ENCODE measurements around the gene ALDH1A3.

DNA sequence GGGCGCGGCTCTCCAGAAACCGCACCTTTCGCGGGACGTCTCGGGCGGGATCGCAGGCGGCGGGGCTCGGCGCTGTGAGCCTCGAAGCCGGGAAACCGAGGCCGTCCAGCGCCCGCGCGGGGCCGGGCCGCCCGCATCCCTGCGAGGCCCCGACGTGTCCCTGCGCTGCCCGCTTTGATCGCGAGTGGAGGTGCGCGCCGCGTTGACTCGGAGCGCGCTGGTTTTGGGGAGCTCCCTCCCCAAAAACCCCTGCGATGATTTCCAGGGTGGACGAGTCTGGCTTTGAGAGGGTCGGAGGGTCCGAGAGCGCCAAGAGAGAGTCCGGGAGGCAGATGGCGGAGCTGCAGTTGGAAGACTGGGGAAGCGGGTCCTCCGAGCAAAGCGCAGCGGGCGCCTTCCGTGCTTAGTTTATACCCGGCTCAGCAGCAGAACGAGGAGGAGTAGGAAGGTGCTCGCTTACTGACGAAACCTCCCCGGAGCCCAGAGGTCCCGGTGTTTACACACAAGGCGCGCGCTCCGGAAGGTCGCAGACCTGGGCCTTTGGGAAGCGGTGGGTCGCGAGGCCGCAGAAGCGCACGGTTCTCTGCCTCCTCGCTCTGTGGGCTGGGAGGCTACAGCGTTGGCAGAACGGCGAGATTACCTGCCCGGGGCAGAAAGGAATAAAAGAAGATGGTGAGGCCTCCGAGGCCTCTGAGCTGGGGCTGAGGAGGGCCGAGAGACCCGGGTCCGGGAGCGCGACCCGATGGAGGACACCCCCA is 687 bp downstream of the ALDH1A3 start:
- no peak for TF ChIP-seq HOXA3 (CRISPR knock-in tag; IDR thresholded peaks at IDR 0.05)
- TF ChIP-seq IRF2 (CRISPR knock-in tag; IDR thresholded peaks at IDR 0.05) = no peak
- no peak for TF ChIP-seq TOE1 (CRISPR knock-in tag; IDR thresholded peaks at IDR 0.05)
- TF ChIP-seq, protein P1, sequence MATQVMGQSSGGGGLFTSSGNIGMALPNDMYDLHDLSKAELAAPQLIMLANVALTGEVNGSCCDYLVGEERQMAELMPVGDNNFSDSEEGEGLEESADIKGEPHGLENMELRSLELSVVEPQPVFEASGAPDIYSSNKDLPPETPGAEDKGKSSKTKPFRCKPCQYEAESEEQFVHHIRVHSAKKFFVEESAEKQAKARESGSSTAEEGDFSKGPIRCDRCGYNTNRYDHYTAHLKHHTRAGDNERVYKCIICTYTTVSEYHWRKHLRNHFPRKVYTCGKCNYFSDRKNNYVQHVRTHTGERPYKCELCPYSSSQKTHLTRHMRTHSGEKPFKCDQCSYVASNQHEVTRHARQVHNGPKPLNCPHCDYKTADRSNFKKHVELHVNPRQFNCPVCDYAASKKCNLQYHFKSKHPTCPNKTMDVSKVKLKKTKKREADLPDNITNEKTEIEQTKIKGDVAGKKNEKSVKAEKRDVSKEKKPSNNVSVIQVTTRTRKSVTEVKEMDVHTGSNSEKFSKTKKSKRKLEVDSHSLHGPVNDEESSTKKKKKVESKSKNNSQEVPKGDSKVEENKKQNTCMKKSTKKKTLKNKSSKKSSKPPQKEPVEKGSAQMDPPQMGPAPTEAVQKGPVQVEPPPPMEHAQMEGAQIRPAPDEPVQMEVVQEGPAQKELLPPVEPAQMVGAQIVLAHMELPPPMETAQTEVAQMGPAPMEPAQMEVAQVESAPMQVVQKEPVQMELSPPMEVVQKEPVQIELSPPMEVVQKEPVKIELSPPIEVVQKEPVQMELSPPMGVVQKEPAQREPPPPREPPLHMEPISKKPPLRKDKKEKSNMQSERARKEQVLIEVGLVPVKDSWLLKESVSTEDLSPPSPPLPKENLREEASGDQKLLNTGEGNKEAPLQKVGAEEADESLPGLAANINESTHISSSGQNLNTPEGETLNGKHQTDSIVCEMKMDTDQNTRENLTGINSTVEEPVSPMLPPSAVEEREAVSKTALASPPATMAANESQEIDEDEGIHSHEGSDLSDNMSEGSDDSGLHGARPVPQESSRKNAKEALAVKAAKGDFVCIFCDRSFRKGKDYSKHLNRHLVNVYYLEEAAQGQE (IDR thresholded peaks at IDR 0.05; ENCODE audit: borderline replicate concordance in 1 of 2, low read depth in 1 of 2, low read length in 2 of 2) = no peak
- TF ChIP-seq, protein P2, sequence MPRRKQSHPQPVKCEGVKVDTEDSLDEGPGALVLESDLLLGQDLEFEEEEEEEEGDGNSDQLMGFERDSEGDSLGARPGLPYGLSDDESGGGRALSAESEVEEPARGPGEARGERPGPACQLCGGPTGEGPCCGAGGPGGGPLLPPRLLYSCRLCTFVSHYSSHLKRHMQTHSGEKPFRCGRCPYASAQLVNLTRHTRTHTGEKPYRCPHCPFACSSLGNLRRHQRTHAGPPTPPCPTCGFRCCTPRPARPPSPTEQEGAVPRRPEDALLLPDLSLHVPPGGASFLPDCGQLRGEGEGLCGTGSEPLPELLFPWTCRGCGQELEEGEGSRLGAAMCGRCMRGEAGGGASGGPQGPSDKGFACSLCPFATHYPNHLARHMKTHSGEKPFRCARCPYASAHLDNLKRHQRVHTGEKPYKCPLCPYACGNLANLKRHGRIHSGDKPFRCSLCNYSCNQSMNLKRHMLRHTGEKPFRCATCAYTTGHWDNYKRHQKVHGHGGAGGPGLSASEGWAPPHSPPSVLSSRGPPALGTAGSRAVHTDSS (CRISPR knock-in tag; conservative IDR thresholded peaks at IDR 0.05) = no peak
- TF ChIP-seq CEBPB (IDR thresholded peaks at IDR 0.05; ENCODE audit: borderline replicate concordance, low read depth, low read length) = no peak
- TF ChIP-seq ATF7-NPFF (CRISPR knock-in tag; IDR thresholded peaks at IDR 0.05; ENCODE audit: low read depth) = no peak
- TF ChIP-seq JUND (CRISPR knock-in tag; IDR thresholded peaks at IDR 0.05) = no peak
- TF ChIP-seq ZBTB2 (CRISPR knock-in tag; IDR thresholded peaks at IDR 0.05; ENCODE audit: low read depth) = no peak
- TF ChIP-seq ZNF232 (CRISPR knock-in tag; IDR thresholded peaks at IDR 0.05; ENCODE audit: borderline replicate concordance) = no peak
- no peak for TF ChIP-seq ZNF547 (CRISPR knock-in tag; IDR thresholded peaks at IDR 0.05)
- TF ChIP-seq POLR2AphosphoS5 (IDR thresholded peaks at IDR 0.05; ENCODE audit: low read depth, low read length) = no peak
- no peak for TF ChIP-seq ADNP (CRISPR knock-in tag; IDR thresholded peaks at IDR 0.05)
- TF ChIP-seq EP300 (IDR thresholded peaks at IDR 0.05; ENCODE audit: low read depth in 2 of 2, low read length in 2 of 2) = no peak
- TF ChIP-seq EP300 (CRISPR knock-in tag; IDR thresholded peaks at IDR 0.05; ENCODE audit: borderline replicate concordance) = no peak
